HFFc6 (cell line): Measurements from ENCODE around the gene CENPL. TPM values are rescaled to one million over a fixed set of nuclear protein-coding genes. Genes with fewer than 3 reads are reported as not detected.

ENCODE experiments used
- DNase-seq: peaks from one replicate; pipeline ENCODE4 v3.0.0-alpha.2; 2018
- H3K27ac Mint-ChIP-seq: 2 replicates; pipeline ENCODE4 v1.8.0; 2020; ENCODE audit warnings: mild to moderate bottlenecking, mixed read lengths
- H3K27me3 Mint-ChIP-seq: 2 replicates; pipeline ENCODE4 v1.8.0; 2021; ENCODE audit warnings: mild to moderate bottlenecking, moderate library complexity, mixed read lengths; ENCODE audit not compliant: insufficient read depth
- H3K36me3 Mint-ChIP-seq: 2 replicates; pipeline ENCODE4 v1.8.0; 2021; ENCODE audit warnings: low read depth, mixed read lengths
- H3K4me1 Mint-ChIP-seq: 2 replicates; pipeline ENCODE4 v1.8.0; 2020; ENCODE audit warnings: low read depth, mixed read lengths
- H3K4me3 Mint-ChIP-seq: 2 replicates; pipeline ENCODE4 v1.8.0; 2020; ENCODE audit warnings: mild to moderate bottlenecking, moderate library complexity, mixed read lengths
- H3K9me3 Mint-ChIP-seq: 2 replicates; pipeline ENCODE4 v1.8.0; 2020; ENCODE audit warnings: mild to moderate bottlenecking, mixed read lengths
- total RNA-seq, 6 experiments: library from RNA; stranded (reverse); fragmentation: NEBNext Ultra II Directional; extraction: Animal tissue kit (Norgen Biotek cat#: 25700); gene quantifications; 2 replicates in 1 of 6; 3 replicates in 5 of 6; pipeline ENCODE4 v1.2.3, GENCODE V29; 2021
- TF ChIP-seq, protein P1 (sequence below): fragments of 200-600 bp; sonication (generic); IDR thresholded peaks from 2 replicates; pipeline ENCODE4 v1.5.0; 2021; ENCODE audit warnings: antibody characterized with exemption, mild to moderate bottlenecking

The CENPL gene
- total RNA-seq, 6 experiments from 2014 or later, result 13.3 to 18.9 (median 15.9) TPM

DNA sequence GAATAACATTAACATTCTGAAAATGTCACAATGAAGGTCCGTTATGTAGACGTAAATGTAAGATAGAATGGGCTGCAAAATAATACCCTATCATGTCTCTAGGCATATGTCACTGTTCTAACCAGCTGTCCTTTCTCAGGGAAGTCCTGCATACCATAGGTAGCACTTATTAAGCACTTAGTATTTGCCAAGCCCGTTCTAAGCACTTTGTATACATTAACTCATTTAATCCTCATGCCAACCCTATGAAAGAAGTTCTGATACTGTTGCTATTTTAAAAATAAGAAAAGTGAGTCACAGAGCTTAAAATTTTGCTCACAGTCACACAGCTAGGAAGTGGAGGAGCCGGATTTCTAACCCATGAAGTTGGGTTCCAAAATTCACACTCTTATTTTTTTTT is 27.4 kb upstream of the CENPL start:
- Mint-ChIP-seq H3K27me3 (no peaks in the 10 kb centered on the region; the same call in 1 of the 2 replicates), H3K27ac (peak overlapping the region; percentile 92), H3K4me3 (peak overlapping the region; percentile 46; the same call in 1 of the 2 replicates), H3K9me3 (no peaks in the 10 kb centered on the region), H3K4me1 (peaks cover 43% of the 10 kb centered on the region), H3K36me3 (peaks cover 25% of the 10 kb centered on the region; the same call in 1 of the 2 replicates)
- TF ChIP-seq, protein P1, sequence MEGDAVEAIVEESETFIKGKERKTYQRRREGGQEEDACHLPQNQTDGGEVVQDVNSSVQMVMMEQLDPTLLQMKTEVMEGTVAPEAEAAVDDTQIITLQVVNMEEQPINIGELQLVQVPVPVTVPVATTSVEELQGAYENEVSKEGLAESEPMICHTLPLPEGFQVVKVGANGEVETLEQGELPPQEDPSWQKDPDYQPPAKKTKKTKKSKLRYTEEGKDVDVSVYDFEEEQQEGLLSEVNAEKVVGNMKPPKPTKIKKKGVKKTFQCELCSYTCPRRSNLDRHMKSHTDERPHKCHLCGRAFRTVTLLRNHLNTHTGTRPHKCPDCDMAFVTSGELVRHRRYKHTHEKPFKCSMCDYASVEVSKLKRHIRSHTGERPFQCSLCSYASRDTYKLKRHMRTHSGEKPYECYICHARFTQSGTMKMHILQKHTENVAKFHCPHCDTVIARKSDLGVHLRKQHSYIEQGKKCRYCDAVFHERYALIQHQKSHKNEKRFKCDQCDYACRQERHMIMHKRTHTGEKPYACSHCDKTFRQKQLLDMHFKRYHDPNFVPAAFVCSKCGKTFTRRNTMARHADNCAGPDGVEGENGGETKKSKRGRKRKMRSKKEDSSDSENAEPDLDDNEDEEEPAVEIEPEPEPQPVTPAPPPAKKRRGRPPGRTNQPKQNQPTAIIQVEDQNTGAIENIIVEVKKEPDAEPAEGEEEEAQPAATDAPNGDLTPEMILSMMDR, result no peak
- DNase-seq, result no peak

DNA sequence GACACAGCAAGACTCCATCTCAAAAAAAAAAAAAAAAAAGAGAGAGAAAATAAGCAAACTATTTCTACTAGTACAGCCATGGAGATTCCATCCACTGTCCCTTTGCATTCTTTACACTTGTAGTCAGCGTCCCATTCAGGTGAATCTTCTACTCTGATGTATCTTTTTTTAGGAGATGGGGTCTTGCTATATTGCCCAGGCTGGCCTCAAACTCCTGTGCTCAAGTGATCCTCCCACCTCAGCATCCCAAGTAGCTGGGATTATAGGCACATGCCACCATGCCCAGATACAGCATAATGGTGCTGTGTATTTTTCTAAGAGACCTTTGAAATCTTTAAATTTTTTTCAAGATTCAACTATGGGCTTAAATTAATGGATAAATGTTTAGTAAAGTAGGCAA is 8.1 kb upstream of the CENPL start:
- no peak overlapping the region for H3K27ac Mint-ChIP-seq
- no peaks in the 10 kb centered on the region for H3K9me3 Mint-ChIP-seq
- peaks cover 5% of the 10 kb centered on the region for H3K4me1 Mint-ChIP-seq
- no peak overlapping the region for H3K4me3 Mint-ChIP-seq
- TF ChIP-seq, protein P1, result no peak
- peaks cover 4% of the 10 kb centered on the region for H3K36me3 Mint-ChIP-seq
- H3K27me3 Mint-ChIP-seq, result no peaks in the 10 kb centered on the region; the same call in 1 of the 2 replicates
- no peak for DNase-seq

DNA sequence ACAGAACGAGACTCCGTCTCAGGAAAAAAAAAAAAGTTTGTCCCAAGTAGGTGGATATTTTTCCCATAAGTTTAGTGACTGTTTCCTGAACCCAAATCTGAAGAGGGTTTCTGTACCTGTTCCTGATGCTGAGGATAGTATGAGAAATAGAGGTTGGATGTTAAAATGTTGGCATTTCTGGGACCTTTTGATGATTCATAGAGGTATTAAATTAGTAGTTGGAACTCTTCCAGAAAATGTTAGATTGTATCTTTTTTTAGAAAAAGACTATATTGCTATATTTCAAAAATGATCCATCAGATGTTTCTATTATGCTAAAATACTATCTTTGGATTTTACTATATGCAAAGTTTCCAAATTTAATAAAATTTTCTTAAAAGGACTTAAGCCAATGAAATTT is 2.9 kb upstream of the CENPL start:
- no peak overlapping the region for H3K4me3 Mint-ChIP-seq
- peaks cover 9% of the 10 kb centered on the region for H3K36me3 Mint-ChIP-seq
- H3K9me3 Mint-ChIP-seq, result no peaks in the 10 kb centered on the region; the same call in 1 of the 2 replicates
- TF ChIP-seq, protein P1, result no peak
- DNase-seq, result no peak
- peaks cover 1% of the 10 kb centered on the region; the same call in 1 of the 2 replicates for H3K27me3 Mint-ChIP-seq
- no peak overlapping the region for H3K27ac Mint-ChIP-seq
- peaks cover 37% of the 10 kb centered on the region for H3K4me1 Mint-ChIP-seq

DNA sequence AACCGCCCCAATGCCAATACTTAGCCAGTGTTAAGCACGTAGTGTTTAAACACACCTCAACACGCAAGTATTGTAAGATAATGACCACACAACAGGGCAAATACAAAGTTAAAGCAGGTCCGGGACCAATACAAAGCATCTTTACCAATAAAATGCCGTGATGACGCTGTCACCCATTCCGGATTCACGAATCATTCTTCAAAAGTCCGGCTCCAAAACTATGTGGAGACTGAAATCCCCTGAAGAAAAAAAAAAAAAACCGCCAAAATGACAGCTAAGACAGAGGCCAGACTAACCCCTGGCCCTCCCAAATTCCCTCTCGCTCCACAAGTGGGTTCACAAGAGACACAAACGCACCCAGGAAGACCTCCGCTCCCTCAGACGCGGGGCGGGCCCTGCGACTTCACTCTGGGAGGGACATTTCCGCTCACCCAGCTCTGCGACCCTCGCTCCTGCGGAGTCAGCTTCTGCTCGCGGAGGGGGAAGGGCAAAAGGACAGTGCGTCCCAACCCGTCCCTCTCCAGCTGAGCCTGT is 835 bp downstream of the CENPL start:
- DNase-seq, result peak; percentile 51
- peaks cover 22% of the 10 kb centered on the region for H3K36me3 Mint-ChIP-seq

DNA sequence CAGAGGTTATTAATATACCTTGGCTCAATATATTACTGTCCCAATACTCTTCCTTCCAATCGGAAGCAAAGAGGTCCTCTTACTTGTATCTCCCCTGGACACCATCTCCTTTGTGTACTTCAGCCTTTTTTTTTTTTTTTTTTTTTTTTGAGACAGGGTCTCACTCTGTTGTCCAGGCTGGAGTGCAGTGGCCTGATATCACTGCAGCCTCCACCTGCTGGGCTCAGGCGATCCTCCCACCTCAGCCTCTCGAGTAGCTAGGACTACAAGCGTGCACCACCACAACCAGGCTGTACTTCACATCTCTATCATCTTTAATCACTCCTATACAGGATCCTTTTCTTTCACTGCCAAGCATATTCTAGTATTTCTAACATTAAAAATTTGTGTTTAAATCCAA is 3.0 kb downstream of the CENPL start:
- peaks cover 41% of the 10 kb centered on the region for H3K4me1 Mint-ChIP-seq
- TF ChIP-seq, protein P1, result no peak

More for the DNA sequence above, 835 bp downstream of the CENPL start:
- TF ChIP-seq, protein P1, result no peak
- Mint-ChIP-seq H3K9me3 (no peaks in the 10 kb centered on the region; the same call in 1 of the 2 replicates), H3K4me1 (peaks cover 57% of the 10 kb centered on the region), H3K27ac (peak overlapping the region; percentile 99), H3K4me3 (peak overlapping the region; percentile 98), H3K27me3 (peaks cover 1% of the 10 kb centered on the region; the same call in 1 of the 2 replicates)

More for the DNA sequence above, 3.0 kb downstream of the CENPL start:
- Mint-ChIP-seq H3K9me3 (no peaks in the 10 kb centered on the region; the same call in 1 of the 2 replicates), H3K36me3 (peaks cover 32% of the 10 kb centered on the region), H3K4me3 (peak overlapping the region; percentile 98; the same call in 1 of the 2 replicates), H3K27me3 (peaks cover 1% of the 10 kb centered on the region; the same call in 1 of the 2 replicates), H3K27ac (no peak overlapping the region; the same call in 1 of the 2 replicates)
- no peak for DNase-seq
